Gastrocnemius medialis (tissue), 4 donors: ENCODE results near the gene LCAT. TPM values are rescaled to one million over a fixed set of nuclear protein-coding genes. Genes with fewer than 3 reads are reported as not detected.

Source experiments
- ATAC-seq, 2 donors: fragments of 150-250 bp; one replicate each; pipeline ENCODE4 v1.9.1; 2016
- DNase-seq, 2 donors: peaks; one replicate each; pipeline ENCODE4 v3.0.0-alpha.2; 2019
- H3K27ac ChIP-seq, 4 donors: fragments of 200-600 bp; sonication (generic); 1 replicate in 1 of 4; 2 replicates in 3 of 4; pipeline ENCODE4 v1.5.1; 2016 to 2018; ENCODE audit warnings: mild to moderate bottlenecking in 2 of 4, moderate library complexity in 1 of 4
- H3K27me3 ChIP-seq, 3 donors: fragments of 200-600 bp; sonication (generic) in 2 of 3; 1 replicate in 1 of 3; 2 replicates in 2 of 3; pipeline versions ENCODE4 v1.5.1 to v1.6.0; 2016 to 2019; ENCODE audit warnings: mild to moderate bottlenecking in 1 of 3, moderate library complexity in 1 of 3
- H3K36me3 ChIP-seq, 2 donors: fragments of 200-600 bp; sonication (generic) in 1 of 2; one replicate each; pipeline ENCODE4 v1.5.1; 2017 to 2018
- H3K4me1 ChIP-seq, 2 donors: fragments of 200-600 bp; sonication (generic) in 1 of 2; one replicate each; pipeline ENCODE4 v1.5.1; 2016 to 2017; ENCODE audit warnings: mild to moderate bottlenecking in 2 of 2
- H3K4me3 ChIP-seq, 4 donors: fragments of 200-600 bp; sonication (generic) in 3 of 4; 1 replicate in 1 of 4; 2 replicates in 3 of 4; pipeline ENCODE4 v1.5.1; 2016 to 2019; ENCODE audit warnings: mild to moderate bottlenecking in 2 of 4
- H3K9me3 ChIP-seq, 3 donors: fragments of 200-600 bp; sonication (generic) in 2 of 3; 1 replicate in 1 of 3; 2 replicates in 2 of 3; pipeline ENCODE4 v1.5.1; 2016 to 2019
- POLR2A ChIP-seq, 2 donors: fragments of 450-650 bp; IDR thresholded peaks; one replicate each; pipeline ENCODE4 v1.6.1; 2017; ENCODE audit warnings: antibody characterized with exemption in 2 of 2, mild to moderate bottlenecking in 2 of 2, moderate library complexity in 2 of 2
- in situ Hi-C, 4 donors: fragments of 200-750 bp; cut with MboI; loops; one replicate each; pipeline versions ENCODE4 v1.15.0 to v1.8.0; 2017; ENCODE audit warnings: low sequenced_read_pairs in 4 of 4
- intact Hi-C: fragments of 100-400 bp; cut with DNase I; formaldehyde crosslinking; loops from one replicate; pipeline ENCODE4 v1.15.1; 2023; ENCODE audit warnings: low total_unique reads
- total RNA-seq, 4 donors: library from RNA; depleted of rRNA; stranded (reverse); fragments of >200 nt; gene quantifications; one replicate each; pipeline versions ENCODE4 v1.1.0 to v1.2.3, GENCODE V29; 2016
- TF ChIP-seq, protein P1 (sequence below), 5 experiments: fragments of 450-650 bp in 3 of 5; fragments of 200-600 bp in 2 of 5; sonication (generic) in 2 of 5; IDR thresholded peaks in 4 of 5; conservative IDR thresholded peaks in 1 of 5; 1 replicate in 4 of 5; 2 replicates in 1 of 5; pipeline ENCODE4 v1.5.1; 2016 to 2019; ENCODE audit warnings: antibody characterized with exemption in 5 of 5, mild to moderate bottlenecking in 3 of 5, moderate library complexity in 3 of 5

Gene LCAT
- total RNA-seq, 4 donors from 2014 or later = 2.5 to 18.7 (median 3.5) TPM

DNA sequence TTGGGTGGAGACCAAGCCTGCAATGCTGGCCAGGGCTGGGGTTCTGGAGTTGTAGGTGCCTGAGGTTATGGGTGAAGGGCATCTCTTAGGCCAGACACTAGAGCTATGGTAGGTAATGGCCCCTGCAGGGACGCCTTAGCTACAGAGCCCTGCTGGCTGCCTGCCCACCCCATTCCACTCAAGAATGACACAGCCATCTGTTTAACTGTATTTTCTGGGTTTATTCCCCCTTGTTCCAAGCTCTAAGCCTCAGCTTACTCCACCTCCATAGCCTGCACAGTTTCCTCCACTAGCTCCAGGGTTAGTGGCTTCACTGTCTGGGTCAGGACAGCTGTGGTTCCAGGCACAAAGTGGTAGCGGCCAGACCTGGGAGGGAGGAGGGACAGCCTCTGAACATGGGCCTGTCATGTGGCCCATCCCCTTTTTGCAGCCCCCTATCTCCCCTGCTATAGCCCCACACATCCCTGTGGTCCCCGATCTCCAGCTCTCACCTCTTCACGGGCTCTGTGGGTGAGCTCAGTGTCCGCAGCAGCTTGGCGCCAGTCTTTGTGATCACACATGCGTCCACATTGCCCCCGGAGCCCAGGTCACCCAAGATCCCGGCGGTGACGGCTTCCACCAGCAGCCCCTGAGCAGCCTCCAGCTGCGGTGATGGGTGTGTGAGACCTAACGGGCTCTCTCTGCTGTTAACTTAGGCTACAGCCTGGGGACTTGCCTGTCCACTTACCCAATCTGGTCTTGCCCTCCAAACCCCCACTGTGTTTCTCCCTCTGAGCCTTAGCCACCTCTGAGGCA is 9.4 kb downstream of the LCAT start:
- ATAC-seq = peak in 1 of 2 donors; percentile 1
- intact Hi-C loops (loop anchor here (2.0 to 10.0 kb wide), 2 partner anchors 54 to 380 kb away; no protein-coding TSS in a partner anchor), in situ Hi-C loops (loop anchor here in 1 of 4 donors (10.0 kb wide), 1 partner anchor 50 kb away; the partner anchor contains the start of gene NRN1L)
- Histone ChIP-seq H3K36me3 (peaks cover 0 to 2% of the 10 kb centered on the region in 2 donors), H3K9me3 (no peaks in the 10 kb centered on the region), H3K4me1 (peaks cover 22 to 25% of the 10 kb centered on the region in 2 donors), H3K4me3 (peak overlapping the region; percentile 79 to 99 (median 93)), H3K27me3 (no peaks in the 10 kb centered on the region), H3K27ac (peak overlapping the region; percentile 91 to 98 (median 94))
- no peak for DNase-seq
- TF ChIP-seq, protein P1, sequence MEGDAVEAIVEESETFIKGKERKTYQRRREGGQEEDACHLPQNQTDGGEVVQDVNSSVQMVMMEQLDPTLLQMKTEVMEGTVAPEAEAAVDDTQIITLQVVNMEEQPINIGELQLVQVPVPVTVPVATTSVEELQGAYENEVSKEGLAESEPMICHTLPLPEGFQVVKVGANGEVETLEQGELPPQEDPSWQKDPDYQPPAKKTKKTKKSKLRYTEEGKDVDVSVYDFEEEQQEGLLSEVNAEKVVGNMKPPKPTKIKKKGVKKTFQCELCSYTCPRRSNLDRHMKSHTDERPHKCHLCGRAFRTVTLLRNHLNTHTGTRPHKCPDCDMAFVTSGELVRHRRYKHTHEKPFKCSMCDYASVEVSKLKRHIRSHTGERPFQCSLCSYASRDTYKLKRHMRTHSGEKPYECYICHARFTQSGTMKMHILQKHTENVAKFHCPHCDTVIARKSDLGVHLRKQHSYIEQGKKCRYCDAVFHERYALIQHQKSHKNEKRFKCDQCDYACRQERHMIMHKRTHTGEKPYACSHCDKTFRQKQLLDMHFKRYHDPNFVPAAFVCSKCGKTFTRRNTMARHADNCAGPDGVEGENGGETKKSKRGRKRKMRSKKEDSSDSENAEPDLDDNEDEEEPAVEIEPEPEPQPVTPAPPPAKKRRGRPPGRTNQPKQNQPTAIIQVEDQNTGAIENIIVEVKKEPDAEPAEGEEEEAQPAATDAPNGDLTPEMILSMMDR (IDR thresholded peaks at IDR 0.05 in 4 of 5, conservative IDR thresholded peaks at IDR 0.05 in 1 of 5) = no peak

DNA sequence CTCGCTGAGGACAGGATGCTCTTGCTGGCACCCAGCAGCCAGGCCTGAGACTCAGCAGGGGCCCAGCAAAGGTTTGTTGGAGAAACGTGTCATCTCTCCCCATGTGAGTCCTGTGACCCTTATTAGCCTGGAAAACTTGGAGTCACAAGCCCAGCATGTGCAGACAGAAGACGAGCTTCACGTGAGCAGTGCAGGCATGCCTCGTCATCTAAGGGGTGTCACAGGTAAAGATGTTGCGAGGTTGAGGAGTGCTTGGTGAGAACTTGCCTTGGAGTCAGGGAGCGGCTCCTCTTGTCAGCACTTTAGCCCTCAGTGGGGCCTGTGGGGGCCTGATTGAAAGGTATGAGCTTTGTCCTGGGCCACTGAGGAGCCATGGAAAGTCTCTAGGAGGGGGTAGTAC is 10.1 kb downstream of the LCAT start:
- H3K27ac ChIP-seq = peak overlapping the region in 1 of 4 donors; percentile 95
- H3K9me3 ChIP-seq = no peaks in the 10 kb centered on the region
- in situ Hi-C loops = loop anchor here in 1 of 4 donors (10.0 kb wide), 1 partner anchor 49 kb away; the partner anchor contains the start of gene NRN1L
- no peak overlapping the region for H3K4me3 ChIP-seq
- ATAC-seq (no peak), DNase-seq (no peak)
- intact Hi-C loops = loop anchor here (2.0 to 10.0 kb wide), 2 partner anchors 55 to 379 kb away; no protein-coding TSS in a partner anchor
- H3K4me1 ChIP-seq = peaks cover 22 to 25% of the 10 kb centered on the region in 2 donors
- no peaks in the 10 kb centered on the region for H3K27me3 ChIP-seq
- H3K36me3 ChIP-seq = no peaks in the 10 kb centered on the region
- TF ChIP-seq, protein P1 (IDR thresholded peaks at IDR 0.05 in 4 of 5, conservative IDR thresholded peaks at IDR 0.05 in 1 of 5) = no peak
- no peak for TF ChIP-seq POLR2A (IDR thresholded peaks at IDR 0.05)

DNA sequence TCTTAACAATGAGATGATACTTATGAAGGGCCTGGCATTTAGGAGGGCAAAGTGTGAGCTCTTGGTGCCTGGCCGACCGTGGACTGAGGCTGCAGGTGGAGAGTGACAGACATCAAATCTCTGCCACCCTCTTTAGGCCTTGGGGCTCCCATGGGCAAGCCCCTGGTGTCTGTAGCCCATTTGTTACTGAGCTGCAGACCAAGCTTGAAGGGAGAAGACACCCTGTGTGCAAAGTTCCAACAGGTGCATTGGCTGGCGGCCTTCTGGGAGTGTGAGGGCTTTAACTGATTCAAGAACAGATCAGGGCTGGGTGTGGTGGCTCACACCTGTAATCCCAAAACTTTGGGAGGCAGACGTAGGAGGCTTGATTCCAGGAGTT is 11.5 kb downstream of the LCAT start:
- in situ Hi-C loops (loop anchor here in 1 of 4 donors (10.0 kb wide), 1 partner anchor 48 kb away; the partner anchor contains the start of gene NRN1L), intact Hi-C loops (loop anchor here (10.0 kb wide), 1 partner anchor 378 kb away; no protein-coding TSS in a partner anchor)
- no peaks in the 10 kb centered on the region for H3K9me3 ChIP-seq
- ATAC-seq (no peak), DNase-seq (no peak)
- no peak for TF ChIP-seq POLR2A (IDR thresholded peaks at IDR 0.05)
- TF ChIP-seq, protein P1 (IDR thresholded peaks at IDR 0.05 in 4 of 5, conservative IDR thresholded peaks at IDR 0.05 in 1 of 5) = no peak
- H3K27ac ChIP-seq = no peak overlapping the region
- H3K4me1 ChIP-seq = peaks cover 22 to 27% of the 10 kb centered on the region in 2 donors
- H3K27me3 ChIP-seq = no peaks in the 10 kb centered on the region
- no peak overlapping the region for H3K4me3 ChIP-seq
- H3K36me3 ChIP-seq = peaks cover 0 to 6% of the 10 kb centered on the region in 2 donors

DNA sequence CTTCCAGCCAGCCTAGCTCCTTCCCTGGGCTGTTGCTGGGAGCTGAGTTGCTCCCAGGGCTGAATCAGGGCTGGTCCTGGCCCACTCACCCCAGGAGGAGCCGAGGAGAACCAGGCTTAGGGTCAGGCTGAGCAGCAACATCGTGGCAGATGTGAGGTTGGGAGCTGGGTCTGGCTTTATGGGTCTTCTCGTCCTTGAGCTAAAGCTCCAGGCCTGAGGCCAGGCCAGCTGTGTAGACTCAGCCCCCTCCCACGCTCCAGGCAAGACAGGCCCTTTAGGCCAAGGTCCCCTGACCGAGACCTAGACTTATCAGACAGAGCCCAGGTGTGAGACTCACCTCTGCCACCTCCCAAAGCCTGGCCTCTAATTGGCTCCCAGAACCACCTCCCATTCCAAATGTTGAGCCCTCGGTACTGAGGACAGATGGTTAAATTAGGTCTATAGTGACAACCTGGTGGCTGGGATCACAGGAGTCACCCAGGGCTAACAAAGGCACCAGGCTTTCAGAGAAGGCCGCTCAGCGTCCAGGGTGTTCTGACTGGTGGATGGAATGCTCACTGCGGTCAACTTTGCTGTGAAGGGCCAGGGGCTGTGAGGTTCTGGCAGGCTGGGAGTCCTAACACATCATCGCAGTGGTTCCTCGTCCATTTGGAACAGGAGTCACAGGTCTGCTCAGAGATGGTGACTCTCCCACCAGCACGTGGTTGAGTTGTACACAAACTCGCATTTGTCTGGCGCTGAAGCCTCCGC is 12.0 kb downstream of the LCAT start, which contains the start of gene CTRL:
TSS of gene CTRL (minus strand) at position 151 of the 750 bp plus-strand sequence. CDS start at position 141, 10 bp downstream.
- Histone ChIP-seq H3K4me1 (peaks cover 17 to 24% of the 10 kb centered on the region in 2 donors), H3K27me3 (no peaks in the 10 kb centered on the region), H3K27ac (no peak within 1 kb of the TSS), H3K4me3 (no peak within 1 kb of the TSS), H3K36me3 (peaks cover 0 to 10% of the 10 kb centered on the region in 2 donors), H3K9me3 (no peaks in the 10 kb centered on the region)
- in situ Hi-C loops = loop anchor here in 1 of 4 donors (10.0 kb wide), 1 partner anchor 47 kb away; the partner anchor contains the start of gene NRN1L
- intact Hi-C loops = loop anchor here (10.0 kb wide), 1 partner anchor 377 kb away; no protein-coding TSS in a partner anchor
- ATAC-seq (no peak), DNase-seq (no peak)
- TF ChIP-seq POLR2A (IDR thresholded peaks at IDR 0.05) = no peak
- TF ChIP-seq, protein P1 (IDR thresholded peaks at IDR 0.05 in 4 of 5, conservative IDR thresholded peaks at IDR 0.05 in 1 of 5) = no peak
